WI38 (cell line): ENCODE data around the gene KIF26B.

ENCODE experiments used
- H3K4me3 ChIP-seq: 2 replicates; pipeline ENCODE4 v1.5.1; 2011; ENCODE audit warnings: low read depth, mild to moderate bottlenecking, control low read depth, low read length
- CTCF ChIP-seq: IDR thresholded peaks from 2 replicates; pipeline ENCODE4 v1.5.1; 2012; ENCODE audit warnings: low read depth, mild to moderate bottlenecking, control low read depth, low read length

Gene KIF26B

DNA sequence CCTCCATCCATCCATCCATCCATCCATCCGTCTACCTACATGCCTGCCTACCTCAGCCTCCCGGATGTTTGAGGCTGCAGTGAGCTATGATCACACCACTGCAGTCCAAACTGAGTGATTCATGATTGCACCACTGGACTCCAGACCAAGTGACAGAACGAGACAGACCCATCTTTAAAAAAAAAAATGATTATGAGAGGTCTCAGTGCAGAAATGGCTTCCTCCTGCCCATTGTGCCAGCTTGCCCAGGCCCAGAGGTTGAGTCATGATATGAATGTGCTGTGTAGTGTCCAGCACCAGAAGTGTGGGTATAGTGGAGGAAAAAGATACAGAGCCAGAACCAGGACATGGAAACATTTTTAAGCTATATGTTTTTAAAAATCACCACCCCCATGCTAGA, 149.9 kb downstream of the KIF26B start:
- no peak overlapping the region for H3K4me3 ChIP-seq
- no peak for TF ChIP-seq CTCF

DNA sequence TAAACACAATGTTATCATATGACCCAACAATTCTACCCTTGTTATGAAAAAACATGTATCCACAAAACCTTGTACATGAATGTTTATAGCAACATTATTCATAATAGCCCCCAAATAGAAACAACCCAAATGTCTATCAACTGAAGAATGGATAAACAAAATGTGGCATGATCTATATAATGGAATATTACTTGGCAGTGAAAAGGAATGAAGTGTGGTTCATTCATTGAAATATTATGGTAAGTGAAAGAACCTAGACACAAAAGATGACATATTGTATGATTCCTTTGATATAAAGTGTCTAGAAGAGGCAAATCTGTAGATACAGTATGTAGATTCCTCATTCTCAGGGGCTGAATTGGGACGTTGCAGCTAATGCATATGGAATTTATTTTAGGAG, 151.2 kb downstream of the KIF26B start:
- H3K4me3 ChIP-seq: no peak overlapping the region
- TF ChIP-seq CTCF: no peak

DNA sequence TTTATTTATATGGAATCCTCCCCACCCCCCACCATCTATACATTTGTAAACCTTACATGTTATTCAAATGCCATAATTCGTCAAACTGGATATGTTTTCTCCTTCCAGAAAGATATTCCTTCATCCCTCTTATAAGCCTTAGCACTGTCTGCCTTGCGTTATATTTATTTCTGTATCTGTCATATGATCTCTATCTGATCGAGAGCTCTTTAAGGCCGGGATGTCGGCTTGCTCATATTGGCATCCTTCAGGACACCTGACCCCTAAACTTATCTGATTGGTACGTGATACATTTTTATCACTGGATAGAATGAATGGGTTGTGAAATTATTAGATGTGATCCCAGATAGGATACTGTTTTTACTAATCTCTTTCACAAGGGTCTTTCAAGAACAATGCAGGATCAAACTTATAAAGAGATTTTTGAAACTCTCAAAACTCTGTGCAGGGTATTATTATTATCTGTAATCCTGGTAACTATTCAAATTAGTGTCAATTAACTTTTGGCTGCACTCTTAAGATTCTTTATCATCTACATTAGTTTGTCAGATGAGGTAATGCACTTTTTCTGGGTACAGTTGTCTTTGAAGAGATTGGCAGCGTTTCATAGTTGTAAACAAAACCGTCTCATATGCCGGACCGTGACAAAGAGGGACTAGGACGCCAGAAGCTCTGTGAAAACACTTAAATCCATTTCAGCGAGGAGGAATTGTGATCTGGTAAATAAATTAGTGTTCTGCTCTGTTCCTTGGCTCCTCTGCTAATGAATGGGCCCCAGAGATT, 152.0 kb downstream of the KIF26B start:
- H3K4me3 ChIP-seq: no peak overlapping the region
- no peak for TF ChIP-seq CTCF

DNA sequence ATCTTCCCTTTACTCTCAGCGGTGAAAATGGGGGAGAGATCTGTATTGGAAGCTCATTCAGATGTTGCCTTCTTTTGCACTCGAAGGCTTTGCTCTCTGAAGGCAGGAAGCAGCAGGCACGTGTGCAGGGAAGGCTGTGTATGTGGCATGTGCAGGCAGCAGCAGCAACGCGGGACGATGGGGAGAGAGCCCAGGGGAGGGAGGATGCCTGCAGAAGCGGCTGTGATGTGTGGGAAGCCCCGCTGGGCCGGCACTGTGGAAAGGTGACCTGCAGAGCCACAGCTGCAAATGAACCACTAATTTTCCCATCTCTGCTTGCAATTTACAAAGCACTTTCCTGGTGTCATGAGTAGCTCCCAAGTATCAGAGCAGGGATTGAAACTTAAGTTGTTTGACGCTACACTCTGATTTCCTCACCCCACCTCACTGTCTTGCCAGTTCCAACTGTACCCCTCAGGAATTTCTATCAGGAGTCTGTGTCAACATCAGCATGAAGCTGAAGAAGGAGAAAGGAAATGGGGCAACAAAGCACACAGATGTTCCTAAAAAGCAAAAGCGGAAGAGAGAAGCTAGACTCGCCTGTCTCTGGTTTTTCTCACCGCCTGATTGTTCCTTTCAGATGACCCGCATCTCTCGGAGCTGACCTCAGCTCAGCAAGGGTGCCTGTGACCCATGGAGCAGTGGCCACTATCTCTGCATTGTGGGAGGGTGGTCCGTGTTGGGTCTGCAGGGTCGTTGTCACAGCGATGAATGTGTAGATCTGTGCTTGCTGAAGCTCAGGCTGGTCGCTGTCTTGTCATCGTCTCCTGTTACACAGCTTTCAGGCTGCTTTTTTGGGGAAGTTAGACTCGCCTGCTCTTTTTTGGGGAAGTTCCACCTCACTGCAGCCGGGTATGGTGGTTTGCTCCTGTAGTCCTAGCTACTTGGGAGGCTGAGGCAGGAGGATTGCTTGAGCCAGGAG, 156.1 kb downstream of the KIF26B start:
- H3K4me3 ChIP-seq: no peak overlapping the region
- TF ChIP-seq CTCF: no peak

DNA sequence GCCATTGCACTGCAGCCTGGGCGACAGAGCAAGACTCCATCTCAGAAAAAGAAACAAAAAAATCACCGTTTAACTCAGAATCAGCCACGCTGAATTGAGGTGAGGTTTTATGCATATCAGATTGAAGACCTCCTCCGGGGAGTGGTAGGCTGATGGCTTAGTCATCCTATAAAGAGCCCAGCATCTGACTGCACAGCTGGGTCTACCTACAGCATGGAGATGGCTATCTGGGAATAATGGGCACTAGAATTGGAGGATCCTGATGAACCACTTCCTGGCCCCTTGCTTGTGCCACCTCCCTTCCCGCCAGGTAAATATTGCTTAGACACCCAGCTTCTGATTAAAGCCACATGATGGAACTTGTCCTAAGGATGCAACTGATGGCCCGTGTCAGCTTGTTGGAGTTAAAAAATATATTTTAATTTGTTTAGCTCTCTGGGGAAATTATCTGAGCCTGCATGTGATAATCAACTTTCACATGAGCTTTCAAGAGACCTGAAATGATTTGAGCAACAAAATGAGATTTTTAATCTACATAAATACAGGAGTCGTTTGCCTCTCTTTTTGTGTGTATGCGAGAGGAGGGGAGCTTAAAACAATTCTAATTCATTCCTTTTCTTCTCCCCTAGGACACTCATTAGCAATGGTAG, 157.2 kb downstream of the KIF26B start:
- no peak for TF ChIP-seq CTCF
- no peak overlapping the region for H3K4me3 ChIP-seq

DNA sequence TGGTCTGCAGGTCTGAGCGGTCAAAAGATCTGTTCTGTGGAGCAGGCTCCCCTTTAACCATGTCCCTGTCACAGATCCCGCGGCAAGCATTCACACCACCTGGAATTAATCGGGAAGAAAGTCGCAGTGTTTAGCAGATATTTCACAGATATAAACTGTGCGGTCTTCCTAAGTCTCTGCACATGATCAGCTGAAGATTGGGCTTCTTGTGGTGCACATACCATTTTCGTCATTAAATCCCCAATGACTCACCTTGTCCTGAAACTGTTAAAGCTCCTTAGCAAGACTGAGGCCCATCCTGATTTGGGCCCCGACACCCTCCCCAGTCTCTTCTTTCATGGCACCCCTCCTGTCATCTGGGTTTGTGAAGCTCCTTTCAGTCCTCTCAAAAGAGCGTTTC, 158.8 kb downstream of the KIF26B start:
- no peak for TF ChIP-seq CTCF
- H3K4me3 ChIP-seq: no peak overlapping the region

- TF ChIP-seq CTCF: no peak
- no peak overlapping the region for H3K4me3 ChIP-seq
Observed at GRCh38 chr1:245316784-245317183, 162.0 kb downstream of the KIF26B start.
